NCI-H1417 (cell line): ENCODE results near the gene TMEM167A.
"Not testable (repeated sequence)": the region's sequence is repeated elsewhere in the genome, so short reads cannot be mapped to it uniquely, and the experiment has no call there.

Source experiments
- DNase-seq, 3 experiments: peaks; one replicate each; lab custom pipeline; 2025; lab: John Stamatoyannopoulos, UW

Gene TMEM167A

DNA sequence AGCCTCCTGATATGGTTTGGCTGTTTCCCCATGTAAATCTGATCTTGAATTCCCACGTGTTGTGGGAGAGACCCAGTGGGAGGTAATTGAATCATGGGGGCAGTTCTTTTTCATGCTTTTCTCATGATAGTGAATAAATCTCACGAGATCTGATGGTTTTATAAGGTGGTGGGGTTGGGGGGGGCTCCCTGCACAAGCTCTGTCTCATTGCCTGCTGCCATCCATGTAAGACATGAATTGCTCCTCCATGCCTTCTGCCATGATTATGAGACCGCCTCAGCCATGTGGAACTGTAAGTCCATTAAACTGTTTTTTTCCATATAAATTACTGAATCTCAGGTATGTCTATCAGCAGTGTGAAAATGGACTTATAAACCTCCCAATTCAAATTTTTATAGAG lies 13.0 kb upstream of the TMEM167A start:
- DNase-seq = no peak

DNA sequence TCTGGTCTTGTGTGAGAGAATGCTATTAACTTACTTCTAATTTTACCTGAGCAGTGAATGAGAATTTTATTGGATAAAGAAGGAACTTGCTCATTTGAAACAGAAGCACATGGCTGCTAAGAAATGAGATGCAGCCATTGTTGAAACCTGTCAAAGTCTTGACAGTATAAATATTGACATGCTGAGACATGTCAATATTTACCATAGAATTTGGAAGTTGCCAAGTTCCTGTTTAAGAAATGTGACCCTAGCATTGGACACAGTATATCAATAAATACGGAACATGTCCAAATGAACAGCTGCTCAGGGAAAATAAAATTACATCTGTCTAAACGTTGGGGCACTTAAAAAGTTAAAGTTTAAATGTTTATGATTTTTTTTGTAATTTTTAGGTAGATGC lies 7.9 kb upstream of the TMEM167A start:
- peak in 1 of 3 experiments; percentile 48 for DNase-seq

DNA sequence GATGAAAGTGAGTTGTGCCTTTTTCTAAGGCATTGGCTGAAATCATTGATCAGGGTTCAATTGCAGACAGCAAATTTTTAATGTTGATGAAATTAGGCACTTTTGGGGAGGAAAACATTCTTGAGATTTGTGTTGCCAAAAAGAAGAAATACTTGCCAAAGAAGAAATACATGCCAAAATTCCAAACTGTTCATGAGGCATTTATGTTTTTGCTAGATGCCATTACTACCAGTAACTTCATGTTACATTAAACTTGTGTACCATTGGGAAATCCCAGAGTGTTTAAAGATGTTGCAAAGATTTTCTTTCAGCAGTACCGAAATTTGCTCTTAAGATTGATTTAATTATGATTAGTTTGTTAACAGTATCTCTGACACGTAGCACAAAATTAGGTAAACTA lies 7.1 kb upstream of the TMEM167A start:
- no peak for DNase-seq

DNA sequence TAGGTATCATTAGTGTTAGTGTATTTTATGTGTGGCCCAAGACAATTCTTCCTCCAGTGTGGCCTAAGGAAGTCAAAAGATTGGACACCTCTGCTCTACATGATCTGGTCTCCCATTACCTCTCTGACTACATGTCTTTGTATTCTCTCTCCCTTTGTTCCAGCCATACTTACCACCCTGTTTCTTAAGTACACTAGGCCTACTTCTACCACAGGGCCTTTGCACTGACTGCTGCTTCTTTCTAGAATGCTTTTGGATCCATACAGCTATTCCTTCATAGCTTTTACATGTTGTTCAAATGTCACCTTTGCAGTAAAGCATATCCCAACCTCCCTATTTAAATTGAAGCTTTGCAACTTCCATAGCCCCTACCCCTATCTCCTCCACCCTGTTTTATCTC lies 5.6 kb upstream of the TMEM167A start:
- no peak for DNase-seq

DNA sequence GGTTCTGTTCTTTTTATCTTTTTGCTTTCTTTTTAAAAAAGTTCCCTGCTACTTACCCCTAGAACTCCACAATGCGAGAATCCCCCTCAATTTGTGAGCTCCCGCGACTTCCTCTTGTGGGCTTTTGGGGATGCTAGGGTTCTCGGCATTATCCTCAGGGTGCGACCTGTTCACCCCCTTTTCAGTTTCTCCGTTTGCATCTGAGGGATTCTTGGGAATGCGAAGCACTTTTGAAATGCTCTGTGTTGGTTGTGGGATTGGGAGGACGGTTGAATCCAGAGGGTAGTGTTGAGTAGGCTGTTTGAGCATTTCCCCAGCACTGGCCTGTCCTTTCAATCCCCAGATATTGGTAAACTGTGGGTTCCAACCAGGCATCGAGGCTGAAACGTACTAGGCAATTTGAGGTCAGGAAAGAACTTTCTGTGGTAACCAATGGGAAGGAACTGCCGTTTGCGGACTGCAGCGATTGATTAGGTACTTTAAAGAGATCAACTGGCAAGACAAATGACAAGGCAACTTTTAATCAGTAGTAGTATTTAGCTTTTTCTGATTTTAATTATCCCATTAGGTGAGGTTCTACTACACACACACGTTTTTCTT lies 568 bp upstream of the TMEM167A start:
- peak in 2 of 3 experiments; percentile 69 to 77 for DNase-seq

DNA sequence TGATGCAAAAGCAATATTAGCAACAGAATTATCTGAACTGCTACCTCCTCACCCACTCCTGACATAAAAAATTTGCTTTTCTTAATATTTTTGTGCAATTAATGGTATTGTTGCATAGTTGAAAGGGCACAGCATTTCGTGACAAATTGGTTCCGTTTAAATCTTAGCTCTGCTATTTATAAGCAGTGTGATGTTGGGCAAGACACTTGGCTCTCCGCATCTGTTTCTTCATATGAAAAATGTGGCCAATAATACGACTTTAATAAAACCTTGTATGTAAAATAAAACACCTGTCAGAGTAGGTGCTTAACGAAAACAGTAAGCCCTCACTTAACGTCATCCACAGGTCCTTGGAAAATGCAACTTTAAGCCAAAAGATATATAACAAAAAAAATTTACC lies 4.2 kb downstream of the TMEM167A start:
- DNase-seq = no peak

DNA sequence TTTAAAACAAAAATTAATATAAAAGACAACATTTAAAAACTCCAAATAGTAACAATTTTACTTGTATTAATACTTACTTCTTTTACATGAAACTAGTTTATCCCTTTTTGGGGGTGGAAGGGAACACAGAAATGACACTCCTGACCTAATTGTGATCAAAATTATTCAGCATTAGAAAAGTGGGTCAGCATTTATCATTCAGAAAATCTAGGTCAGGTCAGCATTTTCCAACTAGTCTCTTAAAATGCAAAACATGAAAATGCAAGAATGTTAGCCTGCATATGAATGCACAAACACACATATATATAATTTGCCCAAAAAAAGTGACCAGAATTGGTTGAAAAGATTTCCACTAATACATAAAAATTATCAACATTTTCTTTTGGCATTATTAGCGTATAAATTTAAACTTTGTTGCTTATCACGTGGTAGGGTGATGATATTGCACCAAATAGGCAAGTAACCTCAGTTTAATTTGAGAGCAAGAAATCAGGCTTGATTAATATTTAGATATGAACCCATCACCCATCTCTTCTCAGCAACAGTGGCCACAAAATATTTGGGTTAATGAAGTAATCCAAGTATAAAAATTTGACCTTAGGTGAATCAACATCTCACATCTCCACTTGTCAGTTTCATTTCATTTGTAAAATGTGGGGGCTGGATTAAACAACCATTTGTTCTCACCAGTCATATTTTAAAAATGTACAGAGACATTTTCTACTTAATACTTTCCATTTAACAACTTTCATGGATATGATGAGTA lies 5.7 kb downstream of the TMEM167A start:
- no peak for DNase-seq

DNA sequence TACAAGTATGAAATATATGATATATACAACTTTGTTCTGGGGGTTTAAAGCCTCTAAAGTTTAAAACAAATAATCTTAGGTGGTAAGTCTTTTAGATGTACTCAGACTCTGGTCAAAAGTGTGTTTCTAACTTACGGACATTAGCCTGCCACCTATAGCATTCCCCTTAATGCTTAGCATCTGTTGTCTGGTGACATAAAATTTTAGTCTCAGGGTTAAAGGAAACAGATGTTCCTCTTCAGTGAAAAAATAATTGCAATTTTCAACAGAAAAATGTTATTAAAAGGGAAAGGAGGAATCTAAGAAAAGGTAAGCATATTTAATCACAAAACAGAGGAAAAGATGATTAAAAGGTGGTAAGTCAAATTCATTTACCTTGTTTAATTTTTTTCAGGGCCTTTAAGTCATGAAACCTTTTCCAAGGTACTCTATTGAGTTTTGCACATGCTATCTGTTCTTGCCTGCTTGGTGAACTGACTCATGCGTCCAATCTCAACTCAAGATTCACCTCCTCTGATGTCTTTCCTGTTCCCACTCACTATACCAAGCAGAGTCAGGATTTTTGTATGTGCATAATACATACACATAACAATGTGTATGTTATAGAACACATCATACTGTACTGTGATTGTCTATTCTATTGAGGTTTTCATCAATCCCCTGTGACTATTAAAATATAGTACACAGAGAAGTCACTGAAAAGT lies 7.9 kb downstream of the TMEM167A start:
- DNase-seq = no peak

DNA sequence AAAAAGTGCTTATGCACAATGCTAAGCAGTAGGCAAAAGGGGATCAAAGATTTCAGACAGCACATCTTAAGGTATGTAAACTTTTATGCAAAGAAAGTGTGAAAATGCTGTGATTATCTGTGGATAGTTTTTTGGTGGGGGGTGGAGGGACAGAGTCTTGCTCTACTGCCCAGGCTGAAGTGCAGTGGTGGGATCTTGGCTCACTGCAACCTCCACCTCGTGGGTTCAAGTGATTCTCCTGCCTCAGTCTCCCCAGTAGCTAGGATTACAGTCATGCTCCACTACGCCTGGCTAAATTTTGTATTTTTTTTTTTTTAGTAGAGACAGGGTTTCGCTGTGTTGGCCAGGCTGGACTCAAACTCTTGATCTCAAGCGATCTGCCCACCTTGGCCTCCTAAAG lies 9.8 kb downstream of the TMEM167A start:
- not testable (repeated sequence) for DNase-seq

DNA sequence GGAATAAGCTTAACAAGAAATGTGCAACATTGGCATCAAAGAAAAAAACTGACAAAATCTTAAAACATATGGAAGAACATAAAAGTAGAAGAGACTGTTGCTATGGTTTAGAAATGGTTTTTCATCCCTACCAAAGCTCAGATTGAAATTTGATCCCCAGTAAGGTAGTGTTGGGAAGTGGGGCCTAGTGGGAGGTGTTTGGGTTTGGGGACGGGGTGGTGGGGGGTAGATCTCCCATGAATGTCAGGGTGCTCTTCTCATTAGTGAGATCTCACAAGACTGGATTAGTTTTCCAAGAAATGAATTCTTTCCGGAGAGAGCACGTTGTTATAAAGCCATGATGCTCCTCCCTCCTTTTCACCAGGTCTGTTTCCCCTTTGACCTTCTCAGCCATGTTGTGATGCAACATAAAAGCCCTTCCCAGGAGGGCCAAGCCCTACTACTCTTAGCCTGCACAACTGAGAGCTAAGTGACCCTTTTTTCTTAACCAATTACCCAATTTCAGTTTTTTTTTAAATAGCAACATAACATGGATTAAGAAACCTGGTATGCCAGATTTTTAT lies 10.6 kb downstream of the TMEM167A start:
- DNase-seq = no peak

DNA sequence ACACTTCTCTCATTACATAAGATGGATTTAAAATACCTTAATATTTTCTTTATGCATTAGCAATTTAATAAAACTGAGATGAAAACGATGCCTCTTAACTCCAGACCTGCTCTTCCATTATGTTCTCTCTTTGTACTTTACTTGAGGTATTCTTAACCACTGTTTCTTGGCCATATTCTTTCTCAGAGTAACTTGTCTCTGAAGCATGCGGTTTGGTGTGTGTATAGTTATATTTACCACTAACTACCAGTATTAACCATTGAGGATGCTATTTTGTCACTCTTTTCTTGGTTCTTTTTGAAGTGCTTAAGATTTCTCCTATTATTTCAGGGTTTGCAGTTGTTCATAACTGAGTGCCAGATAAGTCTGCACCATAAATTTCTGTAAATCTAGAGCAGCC lies 17.9 kb downstream of the TMEM167A start:
- no peak for DNase-seq

DNA sequence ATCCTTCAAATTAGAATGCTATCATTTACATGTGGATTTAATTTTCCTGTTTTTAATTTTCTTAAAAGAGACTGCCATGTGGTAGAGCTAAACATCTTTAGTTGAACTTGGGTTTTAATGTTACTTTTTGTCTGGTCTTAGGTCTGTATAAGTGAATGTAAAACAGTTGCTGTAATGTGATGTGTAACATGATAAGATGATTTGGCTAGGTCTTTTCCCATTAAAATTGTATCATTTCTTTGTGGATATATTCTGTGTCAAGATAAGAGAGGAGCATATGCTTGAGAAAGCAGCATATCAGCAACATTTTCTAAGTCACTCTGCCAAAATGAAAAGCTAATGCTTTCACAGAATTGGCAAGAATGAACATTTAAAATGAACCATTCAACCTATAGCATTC lies 18.5 kb downstream of the TMEM167A start:
- no peak for DNase-seq

DNA sequence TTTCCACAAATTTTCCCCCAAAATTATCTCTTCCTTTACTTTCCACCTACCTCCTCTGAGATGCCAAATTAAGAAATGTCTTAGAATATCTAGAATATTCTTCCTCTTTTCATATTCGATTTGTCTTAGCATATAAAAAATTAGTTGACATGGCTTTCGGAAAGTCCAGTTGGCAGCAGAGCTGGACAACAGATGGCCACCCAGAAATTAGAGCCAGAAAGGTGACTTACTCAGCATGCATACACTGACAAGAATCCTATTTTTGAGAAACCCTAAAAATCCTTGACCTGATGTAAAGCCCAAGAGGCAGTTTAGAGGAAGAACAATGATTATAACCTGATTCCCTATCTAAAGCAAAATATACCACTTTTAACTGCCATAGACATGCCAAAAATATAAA lies 22.0 kb downstream of the TMEM167A start:
- no peak for DNase-seq

DNA sequence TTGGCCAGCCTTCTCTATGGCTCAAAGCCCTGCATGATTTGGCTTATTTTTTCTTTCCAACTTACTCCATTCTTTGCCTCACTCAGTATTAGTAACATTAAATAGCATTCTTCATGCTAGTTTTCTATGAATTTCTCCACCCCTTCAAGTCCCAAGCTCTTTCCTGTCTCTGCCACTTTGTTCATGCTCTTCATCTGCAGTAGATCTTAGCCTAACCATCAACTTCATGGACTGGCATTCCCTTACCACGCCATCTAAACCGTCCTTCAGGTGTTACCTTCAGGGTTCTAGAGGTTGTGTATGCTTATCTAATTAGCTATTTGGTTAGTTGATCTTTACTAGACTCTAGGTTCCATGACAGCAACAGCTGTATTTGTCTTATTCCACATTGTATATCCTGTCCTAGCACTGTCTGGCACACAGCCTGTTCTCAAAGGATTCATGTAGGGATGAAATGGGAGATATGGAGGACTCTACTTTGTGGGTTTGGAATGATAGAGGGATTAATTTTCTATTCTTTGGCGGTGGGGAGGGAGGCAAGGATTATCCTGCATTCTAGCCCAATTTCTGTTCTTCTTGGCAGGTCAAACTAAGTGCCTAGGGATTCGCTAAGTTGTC lies 26.4 kb downstream of the TMEM167A start:
- no peak for DNase-seq

DNA sequence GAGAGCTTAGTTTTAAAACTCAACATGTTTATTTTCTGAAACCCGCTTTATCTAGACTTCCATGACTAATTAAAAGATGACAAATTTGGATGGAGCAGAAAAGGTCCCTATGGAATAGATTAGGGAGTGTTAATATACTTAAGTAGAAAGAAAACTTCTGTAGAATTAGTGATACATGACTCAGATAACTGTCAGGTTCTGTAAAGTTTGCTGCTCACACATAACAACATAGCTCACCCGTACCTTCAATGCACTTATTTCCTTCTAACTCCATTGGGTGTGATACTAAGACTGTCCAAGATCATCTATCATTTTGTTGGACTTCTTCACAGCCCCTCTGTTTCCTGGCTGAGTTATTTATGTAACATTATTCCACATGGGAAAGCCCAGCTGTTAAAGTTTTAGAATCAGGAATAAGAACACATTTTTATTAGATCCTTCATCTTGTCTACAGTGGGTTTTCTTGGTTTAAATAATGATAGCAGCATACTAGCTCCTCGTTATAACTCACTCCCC lies 27.8 kb downstream of the TMEM167A start:
- no peak for DNase-seq

DNA sequence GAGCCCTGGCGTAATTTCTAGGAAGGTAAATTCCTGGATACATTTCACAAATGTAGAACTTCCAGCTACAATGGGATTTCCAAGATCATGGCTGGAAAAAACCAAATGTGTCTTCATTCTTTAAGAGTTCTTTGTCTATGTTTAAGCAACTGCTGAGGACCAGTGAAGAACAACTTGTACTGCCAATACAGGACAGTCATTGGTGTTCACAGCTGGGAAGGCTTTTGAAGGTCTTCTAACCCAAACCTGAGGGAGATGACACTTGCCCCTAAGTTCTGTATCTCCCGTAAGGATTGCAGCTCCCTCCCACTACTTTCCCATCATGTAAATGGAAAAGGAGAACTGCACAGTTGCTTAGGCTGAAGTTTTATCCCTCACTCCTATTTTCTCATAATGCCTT lies 28.4 kb downstream of the TMEM167A start:
- DNase-seq = no peak

DNA sequence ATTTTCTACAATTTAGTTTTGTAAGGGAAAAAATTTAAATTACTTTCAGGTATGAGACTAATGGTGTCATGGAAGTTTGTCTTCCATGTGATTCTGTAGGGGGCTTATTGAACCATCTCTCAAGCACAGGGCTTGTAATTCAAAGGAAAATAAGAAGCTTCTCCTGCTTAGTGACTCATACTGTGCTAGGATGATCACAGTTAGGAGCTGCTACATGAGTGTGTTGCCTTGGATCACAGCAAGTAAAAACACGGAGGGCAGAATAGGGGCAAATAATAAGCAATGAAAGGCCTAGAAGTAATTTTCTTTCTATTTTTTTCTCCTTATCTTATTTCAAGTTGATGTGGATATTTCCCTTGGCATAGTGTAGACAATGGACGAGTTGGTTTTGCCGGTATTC lies 28.9 kb downstream of the TMEM167A start:
- no peak for DNase-seq

DNA sequence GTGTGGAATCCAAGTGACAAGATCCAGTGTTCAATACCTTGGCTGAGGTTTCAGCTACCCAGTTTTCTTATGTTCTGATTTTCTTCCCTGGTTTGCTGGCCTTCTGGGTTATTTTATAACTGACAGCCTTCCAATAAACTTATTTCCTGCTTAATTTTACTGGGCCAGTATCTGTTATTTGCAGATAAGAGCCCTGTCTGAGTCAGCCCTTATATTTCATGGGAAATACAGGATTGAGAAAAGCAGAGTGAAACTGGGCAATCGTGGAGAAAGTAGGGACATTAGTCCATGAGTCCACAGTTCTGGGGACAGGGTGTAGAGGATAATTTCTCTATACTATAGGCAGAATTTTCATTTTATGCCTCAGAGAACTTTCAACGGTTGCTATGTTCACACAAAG lies 32.3 kb downstream of the TMEM167A start:
- no peak for DNase-seq

DNA sequence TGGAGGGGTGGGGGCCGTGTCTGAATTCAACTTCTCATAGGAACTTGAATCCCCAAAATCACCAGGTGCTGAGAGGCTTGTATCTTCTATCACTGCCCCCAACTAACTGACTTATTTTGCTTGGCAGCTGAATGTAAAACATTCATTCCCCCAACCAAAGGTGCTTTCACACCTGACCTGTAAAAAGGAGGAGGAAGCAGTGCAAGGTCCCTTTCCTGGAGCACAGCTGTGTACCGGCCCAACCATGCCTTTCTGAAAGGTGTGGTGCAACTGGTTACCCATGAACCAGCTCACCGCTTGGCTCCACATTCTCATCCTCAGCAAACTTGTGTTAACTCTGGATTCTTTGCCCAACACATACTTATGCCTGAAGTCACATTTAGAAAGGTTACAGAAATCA lies 34.7 kb downstream of the TMEM167A start:
- DNase-seq = no peak

DNA sequence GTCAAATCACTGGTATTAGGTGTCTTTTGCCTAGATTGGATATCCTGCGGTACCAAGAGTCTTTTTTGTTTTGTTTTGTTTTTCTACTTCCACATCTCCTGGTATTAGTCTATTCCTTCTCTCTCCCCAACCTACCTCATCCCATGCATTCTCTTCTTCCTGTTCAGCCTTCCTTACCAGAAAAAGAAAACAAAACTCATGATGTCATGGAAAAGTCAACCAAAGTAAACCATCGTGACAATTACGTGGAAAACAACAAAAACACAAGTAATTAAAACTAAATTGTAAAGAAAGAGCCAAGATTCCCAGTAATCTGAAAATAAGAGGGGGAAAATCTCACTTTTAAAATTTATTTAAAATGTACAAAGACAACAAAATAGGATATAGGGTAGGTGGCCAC lies 38.3 kb downstream of the TMEM167A start:
- DNase-seq = no peak

DNA sequence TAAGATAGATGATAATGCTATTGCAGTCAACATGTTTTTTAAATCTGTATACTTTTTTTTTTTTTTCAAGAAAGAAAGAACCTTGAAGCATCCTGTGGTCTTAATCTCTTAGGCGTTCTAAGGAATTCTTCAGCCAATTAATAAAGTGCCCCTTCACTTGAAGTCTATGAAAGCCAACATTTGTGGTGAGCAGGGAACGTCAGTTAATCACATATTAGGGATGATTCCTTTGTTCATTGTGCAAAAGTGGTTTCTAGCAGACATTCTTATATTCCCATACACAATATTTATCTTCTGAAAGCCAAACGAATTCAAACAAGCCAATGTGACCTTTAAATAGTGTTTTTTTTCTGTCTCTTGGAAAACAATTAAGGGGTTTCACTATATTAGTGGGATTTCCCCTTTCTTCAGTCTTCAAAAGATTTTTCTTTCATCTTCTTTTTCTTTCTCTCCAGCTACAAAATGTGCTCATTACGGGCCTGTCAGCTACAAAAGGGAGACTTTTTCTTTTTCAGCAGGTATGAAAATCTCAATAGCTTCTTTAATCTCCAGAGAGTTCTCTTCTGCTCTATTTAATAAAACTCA lies 40.1 kb downstream of the TMEM167A start:
- DNase-seq = no peak
